ENCODE results near the gene LYPLA2. TPM values are rescaled to one million over a fixed set of nuclear protein-coding genes. Genes with fewer than 3 reads are reported as not detected.

Gene LYPLA2
- total RNA-seq, 1 donor from 2014 or later = 45.9 TPM

GRCh38 chr1:23784846-23785245 lies 6.1 kb upstream of the LYPLA2 start:
- no peak overlapping the region for H3K27ac ChIP-seq
- peaks cover 5% of the 10 kb centered on the region for H3K4me1 ChIP-seq
- no peak overlapping the region for H3K4me3 ChIP-seq
- no peaks in the 10 kb centered on the region for H3K27me3 ChIP-seq
- H3K36me3 ChIP-seq = peaks cover 84% of the 10 kb centered on the region
- no peaks in the 10 kb centered on the region for H3K9me3 ChIP-seq
- ATAC-seq = no peak
- TF ChIP-seq, protein P1, sequence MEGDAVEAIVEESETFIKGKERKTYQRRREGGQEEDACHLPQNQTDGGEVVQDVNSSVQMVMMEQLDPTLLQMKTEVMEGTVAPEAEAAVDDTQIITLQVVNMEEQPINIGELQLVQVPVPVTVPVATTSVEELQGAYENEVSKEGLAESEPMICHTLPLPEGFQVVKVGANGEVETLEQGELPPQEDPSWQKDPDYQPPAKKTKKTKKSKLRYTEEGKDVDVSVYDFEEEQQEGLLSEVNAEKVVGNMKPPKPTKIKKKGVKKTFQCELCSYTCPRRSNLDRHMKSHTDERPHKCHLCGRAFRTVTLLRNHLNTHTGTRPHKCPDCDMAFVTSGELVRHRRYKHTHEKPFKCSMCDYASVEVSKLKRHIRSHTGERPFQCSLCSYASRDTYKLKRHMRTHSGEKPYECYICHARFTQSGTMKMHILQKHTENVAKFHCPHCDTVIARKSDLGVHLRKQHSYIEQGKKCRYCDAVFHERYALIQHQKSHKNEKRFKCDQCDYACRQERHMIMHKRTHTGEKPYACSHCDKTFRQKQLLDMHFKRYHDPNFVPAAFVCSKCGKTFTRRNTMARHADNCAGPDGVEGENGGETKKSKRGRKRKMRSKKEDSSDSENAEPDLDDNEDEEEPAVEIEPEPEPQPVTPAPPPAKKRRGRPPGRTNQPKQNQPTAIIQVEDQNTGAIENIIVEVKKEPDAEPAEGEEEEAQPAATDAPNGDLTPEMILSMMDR (IDR thresholded peaks at IDR 0.05) = no peak
- intact Hi-C loops (cut with DNase I) = no loop called here
- no peak for DNase-seq

- Histone ChIP-seq H3K27ac (no peak overlapping the region), H3K9me3 (no peaks in the 10 kb centered on the region), H3K36me3 (peaks cover 58% of the 10 kb centered on the region), H3K27me3 (no peaks in the 10 kb centered on the region), H3K4me1 (peaks cover 15% of the 10 kb centered on the region), H3K4me3 (no peak overlapping the region)
- TF ChIP-seq, protein P1 (IDR thresholded peaks at IDR 0.05) = no peak
- ATAC-seq (no peak), DNase-seq (no peak)
- intact Hi-C loops (cut with DNase I) = no loop called here
Observed at GRCh38 chr1:23787701-23788100, 3.2 kb upstream of the LYPLA2 start.

DNA sequence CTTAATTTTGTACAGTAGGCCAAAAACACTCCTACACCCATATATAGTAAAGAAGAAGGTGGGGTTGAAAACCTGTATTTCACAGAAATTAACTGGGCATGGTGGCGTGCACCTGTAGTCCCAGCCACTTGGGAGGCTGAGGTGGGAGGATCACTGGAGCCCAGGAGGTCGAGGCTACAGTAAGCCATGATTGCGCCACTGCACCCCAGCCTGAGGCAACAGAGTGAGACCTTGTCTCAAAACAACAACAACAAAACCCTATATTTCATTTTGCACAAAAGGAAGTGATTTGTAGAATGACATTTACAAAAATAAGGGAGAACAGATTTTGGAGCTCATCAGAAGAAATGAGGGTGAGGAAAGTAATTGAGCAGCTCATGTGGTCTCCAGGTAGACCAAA lies 2.2 kb upstream of the LYPLA2 start:
- no peak for DNase-seq
- no peaks in the 10 kb centered on the region for H3K9me3 ChIP-seq
- intact Hi-C loops (cut with DNase I) = no loop called here
- no peak overlapping the region for H3K4me3 ChIP-seq
- TF ChIP-seq, protein P1 (IDR thresholded peaks at IDR 0.05) = no peak
- H3K27me3 ChIP-seq = no peaks in the 10 kb centered on the region
- no peak for ATAC-seq
- H3K36me3 ChIP-seq = peaks cover 60% of the 10 kb centered on the region
- H3K27ac ChIP-seq = no peak overlapping the region
- peaks cover 24% of the 10 kb centered on the region for H3K4me1 ChIP-seq

GRCh38 chr1:23791516-23792047 lies 637 bp downstream of the LYPLA2 start:
- TF ChIP-seq, protein P1 (IDR thresholded peaks at IDR 0.05) = no peak
- intact Hi-C loops (cut with DNase I) = no loop called here
- peaks cover 55% of the 10 kb centered on the region for H3K36me3 ChIP-seq
- DNase-seq (peak; percentile 72), ATAC-seq (peak; percentile 31)
- peak overlapping the region; percentile 91 for H3K4me3 ChIP-seq
- peak overlapping the region; percentile 82 for H3K27ac ChIP-seq
- no peaks in the 10 kb centered on the region for H3K9me3 ChIP-seq
- peaks cover 25% of the 10 kb centered on the region for H3K4me1 ChIP-seq
- no peaks in the 10 kb centered on the region for H3K27me3 ChIP-seq

DNA sequence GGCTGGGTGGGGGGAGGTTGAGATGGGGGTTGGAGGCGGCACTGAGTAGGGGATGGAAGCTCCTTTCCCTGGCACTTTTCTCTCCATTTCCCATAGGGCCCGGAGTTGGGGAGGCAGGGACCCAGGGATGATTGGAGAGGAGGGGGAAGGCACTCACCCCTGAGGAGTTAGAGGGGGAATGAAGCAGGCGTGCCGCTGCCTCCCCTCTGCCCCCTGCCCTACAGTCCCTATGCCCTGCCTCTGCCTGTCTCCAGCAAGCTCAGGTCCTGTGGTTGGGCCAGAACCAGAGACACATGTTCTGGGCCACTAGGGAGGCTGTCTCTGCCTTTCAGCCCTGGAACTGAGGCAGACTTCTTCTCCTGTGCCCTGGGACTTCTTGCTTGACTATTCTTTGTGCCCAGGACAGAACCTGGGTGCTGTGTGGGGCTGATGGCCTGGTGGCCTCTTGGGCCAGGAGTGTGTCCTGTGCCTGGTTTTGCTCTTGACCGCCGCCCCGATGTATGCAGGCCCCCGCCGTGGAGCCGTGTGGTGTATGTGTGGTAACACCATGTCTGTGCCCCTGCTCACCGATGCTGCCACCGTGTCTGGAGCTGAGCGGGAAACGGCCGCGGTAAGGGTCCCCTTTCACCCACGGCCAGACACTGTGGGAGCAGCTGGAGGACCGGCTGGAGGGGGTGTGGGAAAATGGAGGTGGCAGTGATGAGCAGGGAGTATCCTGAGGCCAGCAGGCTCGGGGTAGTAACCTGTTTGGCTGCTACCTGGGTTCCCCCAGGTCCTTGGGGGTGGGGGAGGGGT lies 1.4 kb downstream of the LYPLA2 start:
- Histone ChIP-seq H3K9me3 (no peaks in the 10 kb centered on the region), H3K27me3 (no peaks in the 10 kb centered on the region), H3K4me3 (peak overlapping the region; percentile 91), H3K36me3 (peaks cover 54% of the 10 kb centered on the region), H3K4me1 (peaks cover 25% of the 10 kb centered on the region), H3K27ac (peak overlapping the region; percentile 17)
- intact Hi-C loops (cut with DNase I) = no loop called here
- DNase-seq (peak; percentile 67), ATAC-seq (no peak)
- TF ChIP-seq, protein P1 (IDR thresholded peaks at IDR 0.05) = no peak
